ENCODE results near the gene PGGHG.

PGGHG gene

DNA sequence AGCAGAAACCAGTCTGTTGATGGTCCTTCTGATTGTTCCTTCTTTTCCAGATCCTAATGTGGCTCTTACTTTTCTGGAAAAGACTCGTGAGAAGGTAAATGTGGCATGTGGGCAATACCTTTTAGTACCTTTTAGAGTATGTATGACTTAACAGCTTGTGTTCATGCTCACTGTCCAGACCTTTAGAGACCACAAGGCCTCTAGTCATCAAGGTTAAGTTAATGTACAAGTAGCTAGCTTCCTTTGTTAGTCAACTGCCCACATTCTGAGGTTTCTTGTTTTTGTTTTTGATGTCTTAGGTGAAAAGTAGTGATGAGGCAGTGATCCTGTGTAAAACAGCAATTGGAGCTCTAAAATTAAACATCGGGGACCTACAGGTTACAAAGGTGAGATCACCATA lies 44.5 kb upstream of the PGGHG start:
- H2AFZ ChIP-seq (ENCODE audit: low read length), result no peak overlapping the region
- no peak overlapping the region for H3K4me2 ChIP-seq (ENCODE audit: low read depth, low read length, poor library complexity, severe bottlenecking)
- no peak for TF ChIP-seq CTCF (conservative IDR thresholded peaks at IDR 0.05; ENCODE audit: low read length)
- TF ChIP-seq EZH2phosphoT487 (IDR thresholded peaks at IDR 0.05; ENCODE audit: borderline replicate concordance), result no peak
- peaks cover 2% of the 10 kb centered on the region for H4K20me1 ChIP-seq (ENCODE audit: insufficient read depth, low read length, poor library complexity, severe bottlenecking)
- no peak overlapping the region for H3K9ac ChIP-seq (ENCODE audit: low read depth, low read length, poor library complexity, severe bottlenecking)
- no peak overlapping the region for H3K4me3 ChIP-seq (ENCODE audit: low read length, poor library complexity, severe bottlenecking)
- H3K9me3 ChIP-seq (ENCODE audit: insufficient read depth, low read depth, low read length), result no peaks in the 10 kb centered on the region
- H3F3A ChIP-seq (ENCODE audit: low read depth), result no peaks in the 10 kb centered on the region
- peaks cover 5% of the 10 kb centered on the region for H3K4me1 ChIP-seq (ENCODE audit: insufficient read depth, low read length, poor library complexity, severe bottlenecking)
- no peaks in the 10 kb centered on the region for H3K27me3 ChIP-seq (ENCODE audit: insufficient read depth, low read length, poor library complexity, severe bottlenecking)
- peaks cover 53% of the 10 kb centered on the region; the same call in 1 of the 2 replicates for H3K36me3 ChIP-seq (ENCODE audit: insufficient read depth, low read length)
- peaks cover 24% of the 10 kb centered on the region for H3K79me2 ChIP-seq (ENCODE audit: insufficient read depth, low read length)
- H3K9me2 ChIP-seq (replicated peaks; ENCODE audit: low read depth, low read length), result no peaks in the 10 kb centered on the region

GRCh38 chr11:249062-249461 lies 39.9 kb upstream of the PGGHG start:
- H3F3A ChIP-seq (ENCODE audit: low read depth), result no peaks in the 10 kb centered on the region
- no peak overlapping the region for H3K4me2 ChIP-seq (ENCODE audit: low read depth, low read length, poor library complexity, severe bottlenecking)
- no peaks in the 10 kb centered on the region for H3K9me3 ChIP-seq (ENCODE audit: insufficient read depth, low read depth, low read length)
- H3K9ac ChIP-seq (ENCODE audit: low read depth, low read length, poor library complexity, severe bottlenecking), result no peak overlapping the region
- H3K79me2 ChIP-seq (ENCODE audit: insufficient read depth, low read length), result no peaks in the 10 kb centered on the region
- H3K4me1 ChIP-seq (ENCODE audit: insufficient read depth, low read length, poor library complexity, severe bottlenecking), result peaks cover 3% of the 10 kb centered on the region
- no peaks in the 10 kb centered on the region for H3K9me2 ChIP-seq (replicated peaks; ENCODE audit: low read depth, low read length)
- no peak overlapping the region for H2AFZ ChIP-seq (ENCODE audit: low read length)
- no peak overlapping the region for H3K4me3 ChIP-seq (ENCODE audit: low read length, poor library complexity, severe bottlenecking)
- no peaks in the 10 kb centered on the region for H4K20me1 ChIP-seq (ENCODE audit: insufficient read depth, low read length, poor library complexity, severe bottlenecking)
- H3K36me3 ChIP-seq (ENCODE audit: insufficient read depth, low read length), result peaks cover 70% of the 10 kb centered on the region; the same call in 1 of the 2 replicates
- TF ChIP-seq CTCF (conservative IDR thresholded peaks at IDR 0.05; ENCODE audit: low read length) (no peak), EZH2phosphoT487 (IDR thresholded peaks at IDR 0.05; ENCODE audit: borderline replicate concordance) (no peak)
- H3K27me3 ChIP-seq (ENCODE audit: insufficient read depth, low read length, poor library complexity, severe bottlenecking), result no peaks in the 10 kb centered on the region

DNA sequence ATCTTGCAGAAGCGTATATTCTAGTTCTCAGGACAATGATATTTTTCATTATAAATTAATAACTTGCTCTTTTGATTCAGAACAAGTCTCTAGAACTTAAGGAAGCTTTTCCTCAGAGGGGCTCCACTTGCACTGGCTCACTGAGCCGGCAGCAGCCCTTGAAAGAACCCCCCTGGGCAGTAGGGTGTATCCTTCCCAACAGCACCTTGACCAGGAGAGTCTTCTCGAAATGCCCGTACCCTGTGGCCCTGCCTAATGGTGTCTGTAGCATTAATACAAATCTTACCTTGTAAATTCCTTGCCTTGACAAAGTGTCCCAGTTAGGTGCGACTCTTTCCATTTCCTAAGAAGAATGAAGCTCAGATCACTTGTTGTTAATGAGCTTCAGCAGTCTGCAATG lies 38.7 kb upstream of the PGGHG start:
- H3K9ac ChIP-seq (ENCODE audit: low read depth, low read length, poor library complexity, severe bottlenecking), result no peak overlapping the region
- H3K4me3 ChIP-seq (ENCODE audit: low read length, poor library complexity, severe bottlenecking), result no peak overlapping the region
- no peaks in the 10 kb centered on the region for H4K20me1 ChIP-seq (ENCODE audit: insufficient read depth, low read length, poor library complexity, severe bottlenecking)
- no peaks in the 10 kb centered on the region for H3K9me3 ChIP-seq (ENCODE audit: insufficient read depth, low read depth, low read length)
- no peaks in the 10 kb centered on the region for H3K9me2 ChIP-seq (replicated peaks; ENCODE audit: low read depth, low read length)
- peaks cover 62% of the 10 kb centered on the region; the same call in 1 of the 2 replicates for H3K36me3 ChIP-seq (ENCODE audit: insufficient read depth, low read length)
- TF ChIP-seq EZH2phosphoT487 (IDR thresholded peaks at IDR 0.05; ENCODE audit: borderline replicate concordance) (no peak), CTCF (conservative IDR thresholded peaks at IDR 0.05; ENCODE audit: low read length) (no peak)
- no peaks in the 10 kb centered on the region for H3K27me3 ChIP-seq (ENCODE audit: insufficient read depth, low read length, poor library complexity, severe bottlenecking)
- no peaks in the 10 kb centered on the region for H3K79me2 ChIP-seq (ENCODE audit: insufficient read depth, low read length)
- no peaks in the 10 kb centered on the region for H3F3A ChIP-seq (ENCODE audit: low read depth)
- H3K4me1 ChIP-seq (ENCODE audit: insufficient read depth, low read length, poor library complexity, severe bottlenecking), result peaks cover 3% of the 10 kb centered on the region
- H3K4me2 ChIP-seq (ENCODE audit: low read depth, low read length, poor library complexity, severe bottlenecking), result no peak overlapping the region
- H2AFZ ChIP-seq (ENCODE audit: low read length), result no peak overlapping the region
